Mesodermal cell (in vitro differentiated cells): ENCODE measurements around the gene MRPL37.
"Not testable (repeated sequence)": the region's sequence is repeated elsewhere in the genome, so short reads cannot be mapped to it uniquely, and the experiment has no call there.

ENCODE experiments used
- H3K27ac ChIP-seq: 2 replicates; pipeline ENCODE4 v1.7.0; 2013; ENCODE audit warnings: mild to moderate bottlenecking, low read depth, low read length, moderate library complexity; ENCODE audit not compliant: severe bottlenecking
- H3K36me3 ChIP-seq: 2 replicates; pipeline ENCODE4 v1.7.1; 2013; ENCODE audit warnings: mild to moderate bottlenecking, low read length, moderate library complexity; ENCODE audit not compliant: control insufficient read depth, insufficient read depth
- H3K4me1 ChIP-seq: one replicate; pipeline ENCODE4 v1.7.1; 2013; ENCODE audit warnings: mild to moderate bottlenecking, low read length; ENCODE audit not compliant: insufficient read depth, control insufficient read depth, poor library complexity, severe bottlenecking
- H3K4me3 ChIP-seq: 2 replicates; pipeline ENCODE4 v1.7.0; 2013; ENCODE audit warnings: low read length, control low read depth, mild to moderate bottlenecking; ENCODE audit not compliant: insufficient read depth, poor library complexity, severe bottlenecking; ENCODE audit errors: extremely low read depth
- H3K9me3 ChIP-seq: 2 replicates; pipeline ENCODE4 v1.7.1; 2013; ENCODE audit warnings: mild to moderate bottlenecking, low read length, moderate library complexity; ENCODE audit not compliant: control insufficient read depth
- WGBS, 2 experiments: methylation state at CpG; one replicate each; pipeline ENCODE4 v1.1.5; 2013; ENCODE audit warnings: missing lambda C conversion rate in 2 of 2; ENCODE audit not compliant: insufficient coverage in 2 of 2; 5-methylcytosine and 5-hydroxymethylcytosine counted together

The MRPL37 gene

GRCh38 chr1:54161495-54162168 lies 38.3 kb upstream of the MRPL37 start:
- 92 to 100% methylated on average over 4 to 5 of the region's 6 CpGs for WGBS, 2 experiments
- Histone ChIP-seq H3K27ac (no peak overlapping the region), H3K4me1 (peaks cover 9% of the 10 kb centered on the region), H3K36me3 (no peaks in the 10 kb centered on the region), H3K9me3 (no peaks in the 10 kb centered on the region), H3K4me3 (no peak overlapping the region)

GRCh38 chr1:54163051-54163450 lies 36.9 kb upstream of the MRPL37 start:
- Histone ChIP-seq H3K36me3 (no peaks in the 10 kb centered on the region), H3K4me1 (peaks cover 13% of the 10 kb centered on the region), H3K9me3 (no peaks in the 10 kb centered on the region), H3K27ac (no peak overlapping the region), H3K4me3 (no peak overlapping the region)
- 87 to 96% methylated on average over 2 to 3 of the region's 3 CpGs for WGBS, 2 experiments

- H3K27ac ChIP-seq, result no peak overlapping the region
- no peaks in the 10 kb centered on the region for H3K36me3 ChIP-seq
- H3K4me3 ChIP-seq, result no peak overlapping the region
- 94 to 95% methylated on average over 4 to 5 of the region's 5 CpGs for WGBS, 2 experiments
- H3K9me3 ChIP-seq, result no peaks in the 10 kb centered on the region
- peaks cover 13% of the 10 kb centered on the region for H3K4me1 ChIP-seq
Measured at GRCh38 chr1:54163573-54163972, 36.4 kb upstream of the MRPL37 start.

- H3K36me3 ChIP-seq, result no peaks in the 10 kb centered on the region
- no peak overlapping the region for H3K27ac ChIP-seq
- H3K9me3 ChIP-seq, result no peaks in the 10 kb centered on the region
- peaks cover 11% of the 10 kb centered on the region for H3K4me1 ChIP-seq
- WGBS, 2 experiments, result 96 to 97% methylated on average over 14 of the region's 15 CpGs
- H3K4me3 ChIP-seq, result no peak overlapping the region
Measured at GRCh38 chr1:54165146-54165545, 34.8 kb upstream of the MRPL37 start.

GRCh38 chr1:54166357-54166756 lies 33.6 kb upstream of the MRPL37 start:
- not testable (repeated sequence) for H3K27ac ChIP-seq, H3K4me3 ChIP-seq, H3K9me3 ChIP-seq, H3K36me3 ChIP-seq, H3K4me1 ChIP-seq
- WGBS, 2 experiments, result 96 to 100% methylated on average over 4 to 7 of the region's 8 CpGs

GRCh38 chr1:54167422-54168139 lies 32.4 kb upstream of the MRPL37 start:
- 91 to 95% methylated on average over 7 to 8 of the region's 9 CpGs for WGBS, 2 experiments
- H3K9me3 ChIP-seq, result no peaks in the 10 kb centered on the region
- H3K4me1 ChIP-seq, result peaks cover 10% of the 10 kb centered on the region
- no peak overlapping the region for H3K27ac ChIP-seq
- H3K4me3 ChIP-seq, result no peak overlapping the region
- H3K36me3 ChIP-seq, result no peaks in the 10 kb centered on the region

GRCh38 chr1:54168206-54168965 lies 31.6 kb upstream of the MRPL37 start:
- Histone ChIP-seq H3K4me1 (peaks cover 16% of the 10 kb centered on the region), H3K4me3 (no peak overlapping the region), H3K27ac (no peak overlapping the region), H3K9me3 (no peaks in the 10 kb centered on the region), H3K36me3 (no peaks in the 10 kb centered on the region)
- 88 to 93% methylated on average over 6 to 7 of the region's 8 CpGs for WGBS, 2 experiments

GRCh38 chr1:54169068-54169467 lies 30.9 kb upstream of the MRPL37 start:
- no peaks in the 10 kb centered on the region for H3K9me3 ChIP-seq
- 100% methylated on average over 1 of the region's 3 CpGs for whole genome bisulfite sequencing, 2 experiments
- H3K36me3 ChIP-seq, result no peaks in the 10 kb centered on the region
- no peak overlapping the region for H3K27ac ChIP-seq
- H3K4me1 ChIP-seq, result peaks cover 16% of the 10 kb centered on the region
- no peak overlapping the region for H3K4me3 ChIP-seq

GRCh38 chr1:54171016-54171415 lies 29.0 kb upstream of the MRPL37 start:
- 90 to 96% methylated on average over 8 of the region's 8 CpGs for WGBS, 2 experiments
- H3K4me1 ChIP-seq, result peaks cover 16% of the 10 kb centered on the region
- H3K27ac ChIP-seq, result no peak overlapping the region
- H3K36me3 ChIP-seq, result no peaks in the 10 kb centered on the region
- H3K9me3 ChIP-seq, result no peaks in the 10 kb centered on the region
- no peak overlapping the region for H3K4me3 ChIP-seq

- H3K27ac ChIP-seq, result no peak overlapping the region
Measured at GRCh38 chr1:54171606-54172005, 28.4 kb upstream of the MRPL37 start.

More at GRCh38 chr1:54171606-54172005, 28.4 kb upstream of the MRPL37 start:
- H3K9me3 ChIP-seq, result no peaks in the 10 kb centered on the region
- 93 to 98% methylated on average over 4 to 7 of the region's 8 CpGs for WGBS, 2 experiments
- H3K4me3 ChIP-seq, result no peak overlapping the region
- no peaks in the 10 kb centered on the region for H3K36me3 ChIP-seq
- peaks cover 16% of the 10 kb centered on the region for H3K4me1 ChIP-seq
